NCI-H226 (cell line): ENCODE results near the gene AMIGO1.
"Not testable (repeated sequence)": the region's sequence is repeated elsewhere in the genome, so short reads cannot be mapped to it uniquely, and the experiment has no call there.

Experiments used
- DNase-seq: peaks from one replicate; pipeline ENCODE4 v3.0.0-alpha.2; 2015

The AMIGO1 gene

GRCh38 chr1:109482791-109483671 lies 26.5 kb downstream of the AMIGO1 start:
- no peak for DNase-seq

- DNase-seq: no peak
Measured at GRCh38 chr1:109482242-109482641, 27.3 kb downstream of the AMIGO1 start.

- no peak for DNase-seq
Measured at GRCh38 chr1:109481646-109482045, 27.9 kb downstream of the AMIGO1 start.

GRCh38 chr1:109479901-109480300 lies 29.6 kb downstream of the AMIGO1 start:
- DNase-seq: no peak

GRCh38 chr1:109479311-109479710 lies 30.2 kb downstream of the AMIGO1 start:
- DNase-seq: no peak

GRCh38 chr1:109478806-109479205 lies 30.7 kb downstream of the AMIGO1 start:
- no peak for DNase-seq

- no peak for DNase-seq
Measured at GRCh38 chr1:109477821-109478220, 31.7 kb downstream of the AMIGO1 start.

GRCh38 chr1:109476825-109477224 lies 32.7 kb downstream of the AMIGO1 start:
- no peak for DNase-seq

GRCh38 chr1:109475261-109475660 lies 34.3 kb downstream of the AMIGO1 start:
- no peak for DNase-seq

GRCh38 chr1:109474697-109475096 lies 34.8 kb downstream of the AMIGO1 start:
- no peak for DNase-seq

GRCh38 chr1:109473284-109474057 lies 36.1 kb downstream of the AMIGO1 start:
- DNase-seq: not testable (repeated sequence)

- DNase-seq: no peak
Measured at GRCh38 chr1:109472779-109473178, 36.7 kb downstream of the AMIGO1 start.

GRCh38 chr1:109470245-109470644 lies 39.3 kb downstream of the AMIGO1 start:
- DNase-seq: no peak

GRCh38 chr1:109468903-109469302 lies 40.6 kb downstream of the AMIGO1 start:
- no peak for DNase-seq

- no peak for DNase-seq
Measured at GRCh38 chr1:109468061-109468460, 41.5 kb downstream of the AMIGO1 start.

- no peak for DNase-seq
Measured at GRCh38 chr1:109467301-109467777, 42.2 kb downstream of the AMIGO1 start.

GRCh38 chr1:109466452-109467300 lies 42.9 kb downstream of the AMIGO1 start, which contains the start of gene SYPL2:
Gene SYPL2, plus strand, starts transcription at chr1:109466546. Its CDS starts 298 bp downstream, at chr1:109466844.
- no peak for DNase-seq

GRCh38 chr1:109466125-109466451 lies 43.4 kb downstream of the AMIGO1 start:
- no peak for DNase-seq

- DNase-seq: no peak
Measured at GRCh38 chr1:109457819-109458218, 51.7 kb downstream of the AMIGO1 start.

GRCh38 chr1:109454497-109455133 lies 54.9 kb downstream of the AMIGO1 start:
- no peak for DNase-seq
